ENCODE results near the gene PCNX2.

Gene PCNX2

DNA sequence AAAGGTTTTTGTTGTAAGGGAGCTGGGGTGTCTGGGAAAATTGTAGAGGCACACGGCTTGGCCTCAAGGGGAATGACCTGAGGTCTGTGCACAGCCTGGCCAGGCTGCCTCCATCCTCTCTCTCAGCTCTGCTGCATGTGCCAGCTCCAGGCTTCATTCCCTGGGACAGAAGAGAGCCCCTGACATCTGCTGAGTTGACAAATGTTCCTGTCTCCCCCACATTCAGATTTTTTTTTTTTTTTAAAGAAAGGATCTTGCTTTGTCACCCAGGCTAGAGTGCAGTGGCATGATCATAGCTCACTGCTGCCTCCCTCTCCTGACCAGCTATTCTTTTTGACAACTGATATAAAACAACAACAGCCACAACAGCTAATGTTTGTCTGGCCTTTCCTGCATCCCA lies 84.4 kb downstream of the PCNX2 start:
- no peak for TF ChIP-seq EP300 (IDR thresholded peaks at IDR 0.05; ENCODE audit: borderline replicate concordance)
- TF ChIP-seq, protein P1, sequence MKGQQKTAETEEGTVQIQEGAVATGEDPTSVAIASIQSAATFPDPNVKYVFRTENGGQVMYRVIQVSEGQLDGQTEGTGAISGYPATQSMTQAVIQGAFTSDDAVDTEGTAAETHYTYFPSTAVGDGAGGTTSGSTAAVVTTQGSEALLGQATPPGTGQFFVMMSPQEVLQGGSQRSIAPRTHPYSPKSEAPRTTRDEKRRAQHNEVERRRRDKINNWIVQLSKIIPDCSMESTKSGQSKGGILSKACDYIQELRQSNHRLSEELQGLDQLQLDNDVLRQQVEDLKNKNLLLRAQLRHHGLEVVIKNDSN (IDR thresholded peaks at IDR 0.05), result no peak
- TF ChIP-seq REST (IDR thresholded peaks at IDR 0.05; ENCODE audit: low read depth), result no peak
- TF ChIP-seq FOXM1 (IDR thresholded peaks at IDR 0.05; ENCODE audit: borderline replicate concordance, low read depth), result no peak
- TF ChIP-seq, protein P2, sequence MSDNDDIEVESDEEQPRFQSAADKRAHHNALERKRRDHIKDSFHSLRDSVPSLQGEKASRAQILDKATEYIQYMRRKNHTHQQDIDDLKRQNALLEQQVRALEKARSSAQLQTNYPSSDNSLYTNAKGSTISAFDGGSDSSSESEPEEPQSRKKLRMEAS (IDR thresholded peaks at IDR 0.05), result no peak
- no peak for TF ChIP-seq EGR1 (IDR thresholded peaks at IDR 0.05)
- TF ChIP-seq CREB1 (IDR thresholded peaks at IDR 0.05; ENCODE audit: low read depth), result no peak
- no peak for TF ChIP-seq TAF1 (IDR thresholded peaks at IDR 0.05; ENCODE audit: low read depth)
- TF ChIP-seq TCF12 (IDR thresholded peaks at IDR 0.05; ENCODE audit: low read depth), result no peak
- no peak for TF ChIP-seq TEAD4 (IDR thresholded peaks at IDR 0.05)
- TF ChIP-seq YY1 (IDR thresholded peaks at IDR 0.05; ENCODE audit: low read depth), result no peak
- TF ChIP-seq NFIC (IDR thresholded peaks at IDR 0.05), result no peak
- TF ChIP-seq CEBPB (IDR thresholded peaks at IDR 0.05), result no peak

- TF ChIP-seq REST (IDR thresholded peaks at IDR 0.05; ENCODE audit: low read depth) (no peak), CREB1 (IDR thresholded peaks at IDR 0.05; ENCODE audit: low read depth) (no peak), FOXM1 (IDR thresholded peaks at IDR 0.05; ENCODE audit: borderline replicate concordance, low read depth) (no peak), TEAD4 (IDR thresholded peaks at IDR 0.05) (no peak)
- TF ChIP-seq, protein P2 (IDR thresholded peaks at IDR 0.05), result no peak
- TF ChIP-seq, protein P1 (IDR thresholded peaks at IDR 0.05), result no peak
Observed at GRCh38 chr1:233209481-233209880, 86.0 kb downstream of the PCNX2 start.

DNA sequence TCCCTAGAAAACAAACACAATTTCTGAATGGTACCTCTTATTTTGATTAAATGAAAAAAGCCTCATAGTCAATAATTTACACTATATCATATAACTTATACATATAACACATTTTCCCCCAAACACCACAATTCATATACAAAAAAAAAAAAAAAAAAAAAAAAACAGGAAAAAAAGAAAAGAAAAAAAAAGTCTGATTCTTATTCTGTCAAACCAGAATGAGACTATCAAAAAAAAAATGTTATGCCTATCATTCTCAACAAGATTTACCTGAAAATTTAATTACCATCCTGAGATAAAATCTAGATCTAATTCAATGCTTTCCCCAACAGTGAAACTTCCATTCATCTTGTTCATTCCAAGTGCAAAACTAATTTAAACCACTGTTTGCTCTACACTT lies 86.8 kb downstream of the PCNX2 start:
- TF ChIP-seq TEAD4 (IDR thresholded peaks at IDR 0.05) (no peak), REST (IDR thresholded peaks at IDR 0.05; ENCODE audit: low read depth) (no peak), TAF1 (IDR thresholded peaks at IDR 0.05; ENCODE audit: low read depth) (no peak), CEBPB (IDR thresholded peaks at IDR 0.05) (no peak), FOXM1 (IDR thresholded peaks at IDR 0.05; ENCODE audit: borderline replicate concordance, low read depth) (no peak)

DNA sequence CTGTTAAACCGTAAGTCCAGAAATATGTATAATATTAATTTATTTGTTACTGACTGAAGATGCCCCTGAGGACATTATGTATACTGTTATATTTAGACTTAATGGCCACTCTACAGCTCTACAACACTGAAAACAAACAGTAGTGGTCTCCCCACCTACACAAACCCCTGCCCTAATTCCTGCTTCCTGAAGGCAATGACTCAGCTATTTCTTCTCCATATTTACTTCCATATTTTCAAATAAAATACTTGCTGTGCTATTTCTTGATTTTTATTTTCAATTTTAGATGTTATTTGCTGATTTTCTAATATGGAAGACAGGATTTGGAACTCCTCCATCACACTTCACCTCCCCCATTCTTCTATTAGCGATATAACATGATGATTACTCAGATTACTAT lies 97.6 kb downstream of the PCNX2 start:
- TF ChIP-seq REST (IDR thresholded peaks at IDR 0.05; ENCODE audit: low read depth) (no peak), CREB1 (IDR thresholded peaks at IDR 0.05; ENCODE audit: low read depth) (no peak), TAF1 (IDR thresholded peaks at IDR 0.05; ENCODE audit: low read depth) (no peak), RAD21 (IDR thresholded peaks at IDR 0.05; ENCODE audit: low read depth) (no peak), TCF12 (IDR thresholded peaks at IDR 0.05; ENCODE audit: low read depth) (no peak), TEAD4 (IDR thresholded peaks at IDR 0.05) (no peak), EP300 (IDR thresholded peaks at IDR 0.05; ENCODE audit: borderline replicate concordance) (no peak), EGR1 (IDR thresholded peaks at IDR 0.05) (no peak), NFIC (IDR thresholded peaks at IDR 0.05) (no peak), YY1 (IDR thresholded peaks at IDR 0.05; ENCODE audit: low read depth) (no peak), ZBTB7A (IDR thresholded peaks at IDR 0.05; ENCODE audit: low read depth) (no peak), CEBPB (IDR thresholded peaks at IDR 0.05) (no peak), FOXM1 (IDR thresholded peaks at IDR 0.05; ENCODE audit: borderline replicate concordance, low read depth) (no peak)
- TF ChIP-seq, protein P2 (IDR thresholded peaks at IDR 0.05), result no peak
- TF ChIP-seq, protein P1 (IDR thresholded peaks at IDR 0.05), result no peak
